Measurements from ENCODE around the gene FOXP1. TPM values are rescaled to one million over a fixed set of nuclear protein-coding genes. Genes with fewer than 3 reads are reported as not detected.

Gene FOXP1
- polyA plus RNA-seq, 1 donor from 2014 or later: 5.6 TPM

DNA sequence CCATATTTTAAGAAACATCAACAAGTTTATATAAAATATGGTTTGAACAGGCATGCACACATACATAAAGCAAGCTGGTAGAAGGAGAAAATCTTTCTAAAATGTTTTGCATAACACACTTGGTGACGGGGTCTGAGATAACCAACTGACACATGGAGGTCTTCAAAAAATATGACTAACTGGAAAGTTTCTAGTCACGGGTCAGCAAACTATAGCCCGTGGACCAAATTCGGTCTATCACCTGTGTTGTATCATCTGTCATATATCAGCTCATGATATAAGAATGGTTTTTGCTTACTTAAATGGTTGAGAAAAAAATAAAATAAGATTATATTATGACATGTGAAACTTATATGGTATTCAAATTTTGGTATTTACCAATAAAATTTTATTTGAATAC, 465.1 kb downstream of the FOXP1 start:
- TF ChIP-seq EZH2 (IDR thresholded peaks at IDR 0.05; ENCODE audit: borderline replicate concordance, insufficient read depth, low read length, poor library complexity, severe bottlenecking) (no peak), RAD21 (conservative IDR thresholded peaks at IDR 0.05) (no peak), TAF1 (IDR thresholded peaks at IDR 0.05; ENCODE audit: low read depth) (no peak)
- no peaks in the 10 kb centered on the region for H3K27me3 ChIP-seq (ENCODE audit: insufficient read depth, low read depth, low read length)

GRCh38 chr3:71117572-71118247, 465.8 kb downstream of the FOXP1 start:
- H3K4me2 ChIP-seq (ENCODE audit: low read length): no peak overlapping the region
- H3K9me2 ChIP-seq (ENCODE audit: insufficient read depth, low read length): no peaks in the 10 kb centered on the region
- H3K9me3 ChIP-seq (ENCODE audit: low read length): no peaks in the 10 kb centered on the region
- no peak overlapping the region for H3K9ac ChIP-seq (ENCODE audit: low read length)
- no peaks in the 10 kb centered on the region for H3K27me3 ChIP-seq (ENCODE audit: insufficient read depth, low read depth, low read length)
- H4K20me1 ChIP-seq (ENCODE audit: insufficient read depth): no peaks in the 10 kb centered on the region
- TF ChIP-seq EP300 (conservative IDR thresholded peaks at IDR 0.05; ENCODE audit: poor library complexity, severe bottlenecking): no peak
- TF ChIP-seq TAF1 (IDR thresholded peaks at IDR 0.05; ENCODE audit: low read depth): no peak
- TF ChIP-seq EZH2 (IDR thresholded peaks at IDR 0.05; ENCODE audit: borderline replicate concordance, insufficient read depth, low read length, poor library complexity, severe bottlenecking): no peak
- TF ChIP-seq RAD21 (conservative IDR thresholded peaks at IDR 0.05): no peak
- TF ChIP-seq SMC3 (conservative IDR thresholded peaks at IDR 0.05; ENCODE audit: poor library complexity): no peak
- no peak overlapping the region for H3K27ac ChIP-seq (ENCODE audit: low read length)
- no peaks in the 10 kb centered on the region for H3K79me2 ChIP-seq (replicated peaks; ENCODE audit: insufficient read depth, low read length)
- H2AFZ ChIP-seq (ENCODE audit: low read depth, low read length): no peak overlapping the region
- no peaks in the 10 kb centered on the region for H3K36me3 ChIP-seq (ENCODE audit: insufficient read depth, low read length)
- no peak overlapping the region for H3K4me3 ChIP-seq (ENCODE audit: low read length)
- no peaks in the 10 kb centered on the region for H3F3A ChIP-seq (ENCODE audit: insufficient read depth, low read length, poor library complexity, severe bottlenecking)

More for the DNA sequence above, 465.1 kb downstream of the FOXP1 start:
- Histone ChIP-seq H3K9me2 (ENCODE audit: insufficient read depth, low read length) (no peaks in the 10 kb centered on the region), H3K9me3 (ENCODE audit: low read length) (no peaks in the 10 kb centered on the region), H4K20me1 (ENCODE audit: insufficient read depth) (no peaks in the 10 kb centered on the region), H2AFZ (ENCODE audit: low read depth, low read length) (no peak overlapping the region), H3K9ac (ENCODE audit: low read length) (no peak overlapping the region), H3K4me3 (ENCODE audit: low read length) (no peak overlapping the region), H3F3A (ENCODE audit: insufficient read depth, low read length, poor library complexity, severe bottlenecking) (no peaks in the 10 kb centered on the region), H3K27ac (ENCODE audit: low read length) (no peak overlapping the region), H3K36me3 (ENCODE audit: insufficient read depth, low read length) (no peaks in the 10 kb centered on the region), H3K4me2 (ENCODE audit: low read length) (no peak overlapping the region), H3K79me2 (replicated peaks; ENCODE audit: insufficient read depth, low read length) (no peaks in the 10 kb centered on the region)

GRCh38 chr3:71114610-71115009, 468.9 kb downstream of the FOXP1 start:
- Histone ChIP-seq H3K9me3 (ENCODE audit: low read length) (no peaks in the 10 kb centered on the region), H3K27me3 (ENCODE audit: insufficient read depth, low read depth, low read length) (no peaks in the 10 kb centered on the region), H4K20me1 (ENCODE audit: insufficient read depth) (no peaks in the 10 kb centered on the region), H3K27ac (ENCODE audit: low read length) (no peak overlapping the region), H3K36me3 (ENCODE audit: insufficient read depth, low read length) (no peaks in the 10 kb centered on the region), H3K4me2 (ENCODE audit: low read length) (no peak overlapping the region), H3F3A (ENCODE audit: insufficient read depth, low read length, poor library complexity, severe bottlenecking) (no peaks in the 10 kb centered on the region), H2AFZ (ENCODE audit: low read depth, low read length) (no peak overlapping the region), H3K9me2 (ENCODE audit: insufficient read depth, low read length) (no peaks in the 10 kb centered on the region), H3K9ac (ENCODE audit: low read length) (no peak overlapping the region), H3K4me3 (ENCODE audit: low read length) (no peak overlapping the region), H3K79me2 (replicated peaks; ENCODE audit: insufficient read depth, low read length) (no peaks in the 10 kb centered on the region)
- TF ChIP-seq RAD21 (conservative IDR thresholded peaks at IDR 0.05): no peak
- TF ChIP-seq, protein P1, sequence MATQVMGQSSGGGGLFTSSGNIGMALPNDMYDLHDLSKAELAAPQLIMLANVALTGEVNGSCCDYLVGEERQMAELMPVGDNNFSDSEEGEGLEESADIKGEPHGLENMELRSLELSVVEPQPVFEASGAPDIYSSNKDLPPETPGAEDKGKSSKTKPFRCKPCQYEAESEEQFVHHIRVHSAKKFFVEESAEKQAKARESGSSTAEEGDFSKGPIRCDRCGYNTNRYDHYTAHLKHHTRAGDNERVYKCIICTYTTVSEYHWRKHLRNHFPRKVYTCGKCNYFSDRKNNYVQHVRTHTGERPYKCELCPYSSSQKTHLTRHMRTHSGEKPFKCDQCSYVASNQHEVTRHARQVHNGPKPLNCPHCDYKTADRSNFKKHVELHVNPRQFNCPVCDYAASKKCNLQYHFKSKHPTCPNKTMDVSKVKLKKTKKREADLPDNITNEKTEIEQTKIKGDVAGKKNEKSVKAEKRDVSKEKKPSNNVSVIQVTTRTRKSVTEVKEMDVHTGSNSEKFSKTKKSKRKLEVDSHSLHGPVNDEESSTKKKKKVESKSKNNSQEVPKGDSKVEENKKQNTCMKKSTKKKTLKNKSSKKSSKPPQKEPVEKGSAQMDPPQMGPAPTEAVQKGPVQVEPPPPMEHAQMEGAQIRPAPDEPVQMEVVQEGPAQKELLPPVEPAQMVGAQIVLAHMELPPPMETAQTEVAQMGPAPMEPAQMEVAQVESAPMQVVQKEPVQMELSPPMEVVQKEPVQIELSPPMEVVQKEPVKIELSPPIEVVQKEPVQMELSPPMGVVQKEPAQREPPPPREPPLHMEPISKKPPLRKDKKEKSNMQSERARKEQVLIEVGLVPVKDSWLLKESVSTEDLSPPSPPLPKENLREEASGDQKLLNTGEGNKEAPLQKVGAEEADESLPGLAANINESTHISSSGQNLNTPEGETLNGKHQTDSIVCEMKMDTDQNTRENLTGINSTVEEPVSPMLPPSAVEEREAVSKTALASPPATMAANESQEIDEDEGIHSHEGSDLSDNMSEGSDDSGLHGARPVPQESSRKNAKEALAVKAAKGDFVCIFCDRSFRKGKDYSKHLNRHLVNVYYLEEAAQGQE (IDR thresholded peaks at IDR 0.05; ENCODE audit: borderline replicate concordance): no peak
- no peak for TF ChIP-seq POLR2AphosphoS5 (IDR thresholded peaks at IDR 0.05)
- TF ChIP-seq, protein P2, sequence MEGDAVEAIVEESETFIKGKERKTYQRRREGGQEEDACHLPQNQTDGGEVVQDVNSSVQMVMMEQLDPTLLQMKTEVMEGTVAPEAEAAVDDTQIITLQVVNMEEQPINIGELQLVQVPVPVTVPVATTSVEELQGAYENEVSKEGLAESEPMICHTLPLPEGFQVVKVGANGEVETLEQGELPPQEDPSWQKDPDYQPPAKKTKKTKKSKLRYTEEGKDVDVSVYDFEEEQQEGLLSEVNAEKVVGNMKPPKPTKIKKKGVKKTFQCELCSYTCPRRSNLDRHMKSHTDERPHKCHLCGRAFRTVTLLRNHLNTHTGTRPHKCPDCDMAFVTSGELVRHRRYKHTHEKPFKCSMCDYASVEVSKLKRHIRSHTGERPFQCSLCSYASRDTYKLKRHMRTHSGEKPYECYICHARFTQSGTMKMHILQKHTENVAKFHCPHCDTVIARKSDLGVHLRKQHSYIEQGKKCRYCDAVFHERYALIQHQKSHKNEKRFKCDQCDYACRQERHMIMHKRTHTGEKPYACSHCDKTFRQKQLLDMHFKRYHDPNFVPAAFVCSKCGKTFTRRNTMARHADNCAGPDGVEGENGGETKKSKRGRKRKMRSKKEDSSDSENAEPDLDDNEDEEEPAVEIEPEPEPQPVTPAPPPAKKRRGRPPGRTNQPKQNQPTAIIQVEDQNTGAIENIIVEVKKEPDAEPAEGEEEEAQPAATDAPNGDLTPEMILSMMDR (IDR thresholded peaks at IDR 0.05; ENCODE audit: poor library complexity, severe bottlenecking): no peak
- no peak for TF ChIP-seq SMC3 (conservative IDR thresholded peaks at IDR 0.05; ENCODE audit: poor library complexity)
- TF ChIP-seq TAF1 (IDR thresholded peaks at IDR 0.05; ENCODE audit: low read depth): no peak
- TF ChIP-seq MXI1 (conservative IDR thresholded peaks at IDR 0.05; ENCODE audit: poor library complexity, severe bottlenecking): no peak
- no peak for TF ChIP-seq EZH2 (IDR thresholded peaks at IDR 0.05; ENCODE audit: borderline replicate concordance, insufficient read depth, low read length, poor library complexity, severe bottlenecking)
- no peak for TF ChIP-seq EP300 (conservative IDR thresholded peaks at IDR 0.05; ENCODE audit: poor library complexity, severe bottlenecking)
